IMR-90 (cell line): ENCODE data around the gene CLASRP. TPM values are rescaled to one million over a fixed set of nuclear protein-coding genes. Genes with fewer than 3 reads are reported as not detected.

Experiments
- CTCF ChIP-seq: conservative IDR thresholded peaks from 2 replicates; pipeline ENCODE4 v1.5.1; 2012; ENCODE audit warnings: mild to moderate bottlenecking, low read depth, low read length, improper control_type of control experiment
- NFE2L2 ChIP-seq: fragments of 150-350 bp; IDR thresholded peaks from 2 replicates; pipeline ENCODE4 v1.6.1; 2016; ENCODE audit warnings: low read depth, mild to moderate bottlenecking, low read length
- polyA plus RNA-seq, 3 experiments: library from polyadenylated mRNA; depleted of rRNA; stranded (reverse); fragments of >200 nt; gene quantifications; 2 replicates each; pipeline ENCODE4 v1.2.3, GENCODE V29; 2012; ENCODE audit warnings: low replicate concordance in 1 of 3
- total RNA-seq: library from RNA; depleted of rRNA; stranded (reverse); fragments of >200 nt; gene quantifications from 2 replicates; pipeline ENCODE4 v1.2.3, GENCODE V29; 2012

Gene CLASRP
- total and polyA plus RNA-seq, 2 of the 4 experiments (the other 2 are of a cell fraction) = 19.9 to 31.7 TPM

DNA sequence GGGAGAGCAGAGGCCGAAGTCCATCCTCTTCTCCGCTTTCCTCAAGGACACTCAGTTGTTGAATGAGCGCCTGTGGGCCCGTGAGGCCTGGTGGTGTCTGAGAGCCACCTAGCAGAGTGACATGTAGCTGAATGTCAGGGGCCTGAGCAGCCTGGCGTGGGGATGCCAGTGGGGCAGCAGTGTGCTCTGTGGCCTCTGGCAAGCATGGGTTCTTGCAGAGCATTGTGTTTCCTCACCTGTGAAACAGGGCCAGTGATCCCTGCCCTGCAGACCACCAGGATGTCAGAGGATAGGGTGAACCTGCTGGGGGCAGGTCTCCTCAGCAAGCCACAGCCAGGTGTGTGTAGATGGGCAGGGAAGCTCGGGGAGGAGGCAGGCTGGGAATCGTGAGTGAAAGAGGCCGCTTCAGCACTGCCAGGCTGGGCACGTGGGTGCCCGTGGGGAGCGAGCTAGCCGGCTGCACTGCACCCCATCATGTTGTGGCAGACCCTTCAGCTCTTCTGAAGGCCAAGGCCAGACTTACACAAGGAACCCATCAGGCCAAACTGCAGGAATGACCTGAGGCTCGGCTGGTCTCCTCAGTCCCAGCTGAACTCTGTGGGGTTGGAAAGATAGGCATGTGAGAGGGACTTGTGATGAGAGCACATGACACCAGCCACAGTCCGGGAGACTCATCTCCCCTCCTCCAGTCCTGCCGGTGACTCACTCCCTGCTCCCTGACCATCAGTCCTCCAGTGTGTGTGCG is 59.1 kb downstream of the CLASRP start (continued):
- TF ChIP-seq CTCF = no peak
- no peak for TF ChIP-seq NFE2L2
